PC-9 (cell line): ENCODE measurements around the gene PIGP. TPM values are rescaled to one million over a fixed set of nuclear protein-coding genes. Genes with fewer than 3 reads are reported as not detected.

Experiments
- BruUV-seq: library from RNA; stranded (reverse); fragments of 400-500 nt; replicated peaks from 2 replicates; lab custom pipeline; 2021; lab: Mats Ljungman, UMichigan
- CTCF ChIA-PET: fragments of 300-600 bp; sonication (Branson Sonifier 250); formaldehyde crosslinking; loops from one replicate; lab custom pipeline; 2022; ENCODE audit warnings: antibody characterized with exemption; lab: Charles Lee
- POLR2A ChIA-PET: fragments of 300-600 bp; sonication (Branson Sonifier 250); formaldehyde crosslinking; loops from one replicate; lab custom pipeline; 2022; ENCODE audit warnings: antibody characterized with exemption; ENCODE audit not compliant: unreplicated experiment; lab: Charles Lee
- DNase-seq, 2 experiments: peaks; one replicate each; pipeline versions ENCODE4 v3.0.0 to v3.0.0-alpha.2; 2015 to 2022; ENCODE audit warnings: mixed read lengths in 1 of 2
- H2AFZ ChIP-seq: fragments of 200-600 bp; sonication (generic); 2 replicates; pipeline ENCODE4 v1.8.1; 2017; ENCODE audit warnings: antibody characterized with exemption
- H3F3A ChIP-seq: fragments of 200-600 bp; sonication (generic); 2 replicates; pipeline ENCODE4 v1.8.1; 2017; ENCODE audit warnings: antibody characterized with exemption, mild to moderate bottlenecking, low read depth; ENCODE audit not compliant: insufficient read depth
- H3K27ac ChIP-seq: fragments of 200-600 bp; sonication (generic); 2 replicates; pipeline ENCODE4 v1.6.1; 2016; ENCODE audit warnings: mixed run types
- H3K27me3 ChIP-seq: fragments of 200-600 bp; sonication (generic); 2 replicates; pipeline ENCODE4 v1.6.1; 2016; ENCODE audit warnings: low read depth, mixed run types; ENCODE audit not compliant: insufficient read depth
- H3K36me3 ChIP-seq: fragments of 200-600 bp; sonication (generic); 2 replicates; pipeline ENCODE4 v1.6.1; 2016; ENCODE audit warnings: low read depth, mixed run types
- H3K4me1 ChIP-seq: fragments of 200-600 bp; sonication (generic); replicated peaks from 2 replicates; pipeline ENCODE4 v1.6.1; 2016; ENCODE audit warnings: mixed run types; ENCODE audit not compliant: insufficient read depth
- H3K4me2 ChIP-seq: fragments of 200-600 bp; sonication (generic); 2 replicates; pipeline ENCODE4 v1.6.1; 2017; ENCODE audit warnings: mixed run types
- H3K4me3 ChIP-seq: fragments of 200-600 bp; sonication (generic); 2 replicates; pipeline ENCODE4 v1.6.1; 2016; ENCODE audit warnings: mixed run types
- H3K79me2 ChIP-seq: fragments of 200-600 bp; sonication (generic); 2 replicates; pipeline ENCODE4 v1.6.1; 2017; ENCODE audit warnings: low read depth, mixed run types
- H3K9me2 ChIP-seq: fragments of 200-600 bp; sonication (generic); 2 replicates; pipeline ENCODE4 v1.8.1; 2017; ENCODE audit warnings: mild to moderate bottlenecking; ENCODE audit not compliant: insufficient read depth
- H3K9me3 ChIP-seq: fragments of 200-600 bp; sonication (generic); 2 replicates; pipeline ENCODE4 v1.8.1; 2016; ENCODE audit warnings: low read depth; ENCODE audit not compliant: insufficient read depth
- H4K20me1 ChIP-seq: fragments of 200-600 bp; sonication (generic); 2 replicates; pipeline ENCODE4 v1.8.1; 2017; ENCODE audit not compliant: insufficient read depth
- EZH2 ChIP-seq: fragments of 200-600 bp; sonication (generic); IDR thresholded peaks from 2 replicates; pipeline ENCODE4 v1.8.0; 2017; ENCODE audit warnings: antibody characterized with exemption, low read depth
- intact Hi-C: fragments of 100-400 bp; cut with micrococcal nuclease; formaldehyde crosslinking; loops from one replicate; pipeline ENCODE4 v1.10.0; 2022; ENCODE audit not compliant: unreplicated experiment
- total RNA-seq: library from RNA; stranded (reverse); gene quantifications from 2 replicates; pipeline ENCODE4 v1.2.3, GENCODE V29; 2021
- TF ChIP-seq, protein P1 (sequence below): fragments of 200-600 bp; sonication (generic); conservative IDR thresholded peaks from 2 replicates; pipeline ENCODE4 v1.6.1; 2017; ENCODE audit warnings: mixed run types, antibody characterized with exemption, mild to moderate bottlenecking, moderate library complexity

PIGP gene
- total RNA-seq, 1 experiment from 2014 or later: 20.9 TPM

DNA sequence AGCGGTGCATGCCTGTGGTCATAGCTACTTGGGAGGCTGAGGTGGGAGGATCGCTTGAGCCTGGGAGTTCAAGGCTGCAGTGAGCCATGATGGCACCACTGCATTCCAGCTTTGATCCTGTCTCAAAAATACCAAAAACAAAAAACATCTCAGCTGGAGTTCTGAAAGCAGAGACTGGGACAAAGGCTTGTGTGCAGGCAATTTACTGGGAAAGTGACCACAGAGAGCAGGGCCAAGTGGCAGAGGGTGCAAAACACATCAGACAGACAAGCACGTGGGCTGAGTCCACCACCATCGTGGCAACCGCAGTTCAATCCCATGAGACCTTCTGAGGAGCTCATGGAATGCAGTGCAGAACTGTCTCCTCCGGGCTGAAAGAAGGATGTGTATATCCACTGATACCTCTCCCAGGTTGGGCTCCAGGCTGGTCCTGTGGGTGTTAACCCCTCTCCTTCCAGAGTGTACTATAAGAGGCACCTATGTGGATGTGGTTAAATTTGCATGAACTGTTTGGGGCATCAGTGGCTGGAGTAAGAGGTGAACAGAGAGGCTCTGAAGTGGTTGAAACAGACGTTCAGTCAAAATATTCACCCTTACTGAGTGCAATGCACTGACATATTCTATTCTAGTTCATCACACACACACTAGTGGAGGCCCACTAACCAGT lies 10.8 kb downstream of the PIGP start:
- POLR2A ChIA-PET: interaction anchor here (0.6 kb wide), 1 partner anchor 9 kb away, joined by 5 read pairs; no protein-coding TSS in a partner anchor
- H4K20me1 ChIP-seq: no peaks in the 10 kb centered on the region
- no peak overlapping the region for H3K27ac ChIP-seq
- H3K79me2 ChIP-seq: no peaks in the 10 kb centered on the region
- H3K4me3 ChIP-seq: no peak overlapping the region
- DNase-seq: no peak
- no peaks in the 10 kb centered on the region for H3K9me2 ChIP-seq
- no peak overlapping the region for H2AFZ ChIP-seq
- CTCF ChIA-PET: no interaction called here
- no peaks in the 10 kb centered on the region for H3K9me3 ChIP-seq
- H3K4me2 ChIP-seq: no peak overlapping the region
- H3K36me3 ChIP-seq: no peaks in the 10 kb centered on the region; the same call in 1 of the 2 replicates
- no TSS peak for BruUV-seq
- H3F3A ChIP-seq: peaks cover 7% of the 10 kb centered on the region; the same call in 1 of the 2 replicates
- H3K4me1 ChIP-seq: peaks cover 7% of the 10 kb centered on the region
- TF ChIP-seq, protein P1, sequence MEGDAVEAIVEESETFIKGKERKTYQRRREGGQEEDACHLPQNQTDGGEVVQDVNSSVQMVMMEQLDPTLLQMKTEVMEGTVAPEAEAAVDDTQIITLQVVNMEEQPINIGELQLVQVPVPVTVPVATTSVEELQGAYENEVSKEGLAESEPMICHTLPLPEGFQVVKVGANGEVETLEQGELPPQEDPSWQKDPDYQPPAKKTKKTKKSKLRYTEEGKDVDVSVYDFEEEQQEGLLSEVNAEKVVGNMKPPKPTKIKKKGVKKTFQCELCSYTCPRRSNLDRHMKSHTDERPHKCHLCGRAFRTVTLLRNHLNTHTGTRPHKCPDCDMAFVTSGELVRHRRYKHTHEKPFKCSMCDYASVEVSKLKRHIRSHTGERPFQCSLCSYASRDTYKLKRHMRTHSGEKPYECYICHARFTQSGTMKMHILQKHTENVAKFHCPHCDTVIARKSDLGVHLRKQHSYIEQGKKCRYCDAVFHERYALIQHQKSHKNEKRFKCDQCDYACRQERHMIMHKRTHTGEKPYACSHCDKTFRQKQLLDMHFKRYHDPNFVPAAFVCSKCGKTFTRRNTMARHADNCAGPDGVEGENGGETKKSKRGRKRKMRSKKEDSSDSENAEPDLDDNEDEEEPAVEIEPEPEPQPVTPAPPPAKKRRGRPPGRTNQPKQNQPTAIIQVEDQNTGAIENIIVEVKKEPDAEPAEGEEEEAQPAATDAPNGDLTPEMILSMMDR: no peak
- no peak for TF ChIP-seq EZH2
- no peaks in the 10 kb centered on the region for H3K27me3 ChIP-seq
- intact Hi-C loops: no loop called here

DNA sequence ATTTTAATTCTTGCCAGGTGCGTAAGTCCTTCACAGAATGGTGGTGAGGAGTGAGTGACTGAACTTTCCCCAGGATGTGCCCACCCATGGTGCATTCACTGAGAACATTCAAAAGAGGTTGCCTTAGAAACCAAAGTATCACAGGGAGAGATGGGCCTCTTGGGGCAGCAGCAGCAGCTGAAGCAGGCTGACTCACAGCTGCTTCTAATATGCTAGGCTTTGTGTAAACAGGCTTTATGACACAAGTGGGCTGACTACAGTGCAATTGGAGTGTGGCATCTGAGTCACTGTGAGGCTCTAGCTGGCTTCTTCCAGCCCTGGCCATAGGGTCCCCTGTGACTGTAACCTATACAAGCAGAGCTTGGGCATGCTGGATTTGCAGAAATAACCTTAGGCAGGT lies 12.6 kb downstream of the PIGP start:
- CTCF ChIA-PET: no interaction called here
- Histone ChIP-seq H3K79me2 (no peaks in the 10 kb centered on the region), H3K27me3 (no peaks in the 10 kb centered on the region), H4K20me1 (no peaks in the 10 kb centered on the region), H3K27ac (peak overlapping the region; percentile 40), H3K4me3 (no peak overlapping the region), H3K9me2 (no peaks in the 10 kb centered on the region), H3F3A (peaks cover 7% of the 10 kb centered on the region; the same call in 1 of the 2 replicates), H3K4me2 (no peak overlapping the region), H2AFZ (no peak overlapping the region), H3K36me3 (no peaks in the 10 kb centered on the region; the same call in 1 of the 2 replicates), H3K4me1 (peaks cover 7% of the 10 kb centered on the region), H3K9me3 (no peaks in the 10 kb centered on the region)
- peak; percentile 35 to 84 for DNase-seq
- intact Hi-C loops: no loop called here
- POLR2A ChIA-PET: interaction anchor here (0.5 kb wide), 1 partner anchor 321 kb away, joined by 6 read pairs; no protein-coding TSS in a partner anchor
- no TSS peak for BruUV-seq
- TF ChIP-seq, protein P1: no peak
- TF ChIP-seq EZH2: no peak

DNA sequence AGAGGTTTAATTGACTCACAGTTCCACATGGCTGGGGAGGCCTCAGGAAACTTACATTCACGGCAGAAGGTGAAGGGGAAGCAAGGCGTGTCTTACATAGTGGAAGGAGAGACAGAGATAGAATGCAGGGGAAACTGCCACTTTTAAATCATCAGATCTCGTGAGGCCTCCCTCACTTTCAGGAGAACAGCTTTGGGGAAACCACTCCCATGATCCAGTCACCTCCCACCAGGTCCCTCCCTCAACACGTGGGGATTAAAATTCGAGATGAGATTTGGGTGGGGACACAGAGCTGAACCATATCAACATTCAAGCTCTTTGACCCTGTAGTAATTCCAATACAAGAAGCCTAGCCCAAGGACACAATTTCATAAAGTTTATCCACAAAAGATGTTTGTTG lies 13.7 kb downstream of the PIGP start:
- H3K36me3 ChIP-seq: no peaks in the 10 kb centered on the region
- H3K4me1 ChIP-seq: peaks cover 7% of the 10 kb centered on the region
- peaks cover 7% of the 10 kb centered on the region; the same call in 1 of the 2 replicates for H3F3A ChIP-seq
- TF ChIP-seq EZH2: no peak
- TF ChIP-seq, protein P1: no peak
- H3K27ac ChIP-seq: no peak overlapping the region
- H4K20me1 ChIP-seq: no peaks in the 10 kb centered on the region
- H3K4me2 ChIP-seq: no peak overlapping the region
- no peak for DNase-seq
- ChIA-PET POLR2A (no interaction called here), CTCF (no interaction called here)
- H2AFZ ChIP-seq: no peak overlapping the region
- H3K9me2 ChIP-seq: no peaks in the 10 kb centered on the region
- no peaks in the 10 kb centered on the region for H3K27me3 ChIP-seq
- H3K9me3 ChIP-seq: no peaks in the 10 kb centered on the region
- H3K79me2 ChIP-seq: no peaks in the 10 kb centered on the region
- intact Hi-C loops: no loop called here
- BruUV-seq: no TSS peak
- no peak overlapping the region for H3K4me3 ChIP-seq
